DMS53 (cell line): ENCODE data around the gene UBR1.

Source experiments
- DNase-seq: peaks from one replicate; lab custom pipeline; 2025; lab: John Stamatoyannopoulos, UW

Gene UBR1

GRCh38 chr15:43107751-43108150, 1.9 kb upstream of the UBR1 start:
- no peak for DNase-seq

GRCh38 chr15:43106486-43106829, 620 bp upstream of the UBR1 start:
- no peak for DNase-seq

- peak; percentile 55 for DNase-seq
Measured at GRCh38 chr15:43105077-43105736, 631 bp downstream of the UBR1 start.

- no peak for DNase-seq
Measured at GRCh38 chr15:43104426-43104825, 1.4 kb downstream of the UBR1 start.

GRCh38 chr15:43103907-43104306, 1.9 kb downstream of the UBR1 start:
- DNase-seq, result no peak

- DNase-seq, result no peak
Measured at GRCh38 chr15:43102187-43102586, 3.7 kb downstream of the UBR1 start.

GRCh38 chr15:43100971-43101370, 4.9 kb downstream of the UBR1 start:
- DNase-seq, result no peak

- no peak for DNase-seq
Measured at GRCh38 chr15:43099105-43099845, 6.6 kb downstream of the UBR1 start.

GRCh38 chr15:43096411-43096810, 9.4 kb downstream of the UBR1 start:
- no peak for DNase-seq

- DNase-seq, result no peak
Measured at GRCh38 chr15:43095708-43096347, 10.0 kb downstream of the UBR1 start.

- DNase-seq, result no peak
Measured at GRCh38 chr15:43095243-43095642, 10.6 kb downstream of the UBR1 start.

GRCh38 chr15:43094416-43095030, 11.3 kb downstream of the UBR1 start:
- no peak for DNase-seq

GRCh38 chr15:43093026-43093425, 12.8 kb downstream of the UBR1 start:
- DNase-seq, result no peak

GRCh38 chr15:43091859-43092258, 14.0 kb downstream of the UBR1 start:
- no peak for DNase-seq

GRCh38 chr15:43086551-43086950, 19.3 kb downstream of the UBR1 start:
- DNase-seq, result no peak

- DNase-seq, result no peak
Measured at GRCh38 chr15:43085921-43086320, 19.9 kb downstream of the UBR1 start.

- no peak for DNase-seq
Measured at GRCh38 chr15:43082509-43082908, 23.3 kb downstream of the UBR1 start.

- no peak for DNase-seq
Measured at GRCh38 chr15:43081283-43081682, 24.6 kb downstream of the UBR1 start.

- no peak for DNase-seq
Measured at GRCh38 chr15:43071451-43071850, 34.4 kb downstream of the UBR1 start.

- DNase-seq, result no peak
Measured at GRCh38 chr15:43070893-43071292, 34.9 kb downstream of the UBR1 start.

GRCh38 chr15:43070249-43070648, 35.6 kb downstream of the UBR1 start:
- DNase-seq, result no peak

- DNase-seq, result no peak
Measured at GRCh38 chr15:43067717-43068461, 37.9 kb downstream of the UBR1 start.
